Measurements from ENCODE around the gene DHRSX.

DHRSX gene

GRCh38 chrX:2501559-2502102, 855 bp upstream of the DHRSX start:
- H3K9me2 ChIP-seq (replicated peaks; ENCODE audit: control insufficient read depth, low read length), result no peaks in the 10 kb centered on the region
- peaks cover 29% of the 10 kb centered on the region for H3K36me3 ChIP-seq (ENCODE audit: control insufficient read depth, low read length)
- H3K9me3 ChIP-seq (ENCODE audit: control insufficient read depth, insufficient read depth, low read length), result no peaks in the 10 kb centered on the region
- no peak overlapping the region for H3K27ac ChIP-seq (ENCODE audit: low read depth, low read length)
- peak overlapping the region; percentile 61 for H3K4me2 ChIP-seq (ENCODE audit: low read length)
- H4K20me1 ChIP-seq (ENCODE audit: control insufficient read depth, insufficient read depth, low read depth, low read length), result 0 out of 2 replicates have a peak, but pooled peaks cover 3% of the 10 kb centered on the region
- H3K4me1 ChIP-seq (ENCODE audit: control insufficient read depth, low read length), result peaks cover 33% of the 10 kb centered on the region
- H3K4me3 ChIP-seq (ENCODE audit: low read length), result peak overlapping the region; percentile 89
- no peaks in the 10 kb centered on the region for H3K27me3 ChIP-seq (ENCODE audit: control insufficient read depth, low read length)
- H3K79me2 ChIP-seq (ENCODE audit: control insufficient read depth, low read length), result peaks cover 37% of the 10 kb centered on the region
- no peak for TF ChIP-seq EZH2phosphoT487 (IDR thresholded peaks at IDR 0.05; ENCODE audit: borderline replicate concordance, low read length)
- TF ChIP-seq, protein P1, sequence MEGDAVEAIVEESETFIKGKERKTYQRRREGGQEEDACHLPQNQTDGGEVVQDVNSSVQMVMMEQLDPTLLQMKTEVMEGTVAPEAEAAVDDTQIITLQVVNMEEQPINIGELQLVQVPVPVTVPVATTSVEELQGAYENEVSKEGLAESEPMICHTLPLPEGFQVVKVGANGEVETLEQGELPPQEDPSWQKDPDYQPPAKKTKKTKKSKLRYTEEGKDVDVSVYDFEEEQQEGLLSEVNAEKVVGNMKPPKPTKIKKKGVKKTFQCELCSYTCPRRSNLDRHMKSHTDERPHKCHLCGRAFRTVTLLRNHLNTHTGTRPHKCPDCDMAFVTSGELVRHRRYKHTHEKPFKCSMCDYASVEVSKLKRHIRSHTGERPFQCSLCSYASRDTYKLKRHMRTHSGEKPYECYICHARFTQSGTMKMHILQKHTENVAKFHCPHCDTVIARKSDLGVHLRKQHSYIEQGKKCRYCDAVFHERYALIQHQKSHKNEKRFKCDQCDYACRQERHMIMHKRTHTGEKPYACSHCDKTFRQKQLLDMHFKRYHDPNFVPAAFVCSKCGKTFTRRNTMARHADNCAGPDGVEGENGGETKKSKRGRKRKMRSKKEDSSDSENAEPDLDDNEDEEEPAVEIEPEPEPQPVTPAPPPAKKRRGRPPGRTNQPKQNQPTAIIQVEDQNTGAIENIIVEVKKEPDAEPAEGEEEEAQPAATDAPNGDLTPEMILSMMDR (IDR thresholded peaks at IDR 0.05; ENCODE audit: low read depth, low read length, poor library complexity, severe bottlenecking), result no peak
- peaks cover 7% of the 10 kb centered on the region for H3F3A ChIP-seq (ENCODE audit: control insufficient read depth, insufficient read depth)

GRCh38 chrX:2500091-2500802, 529 bp downstream of the DHRSX start:
- peak overlapping the region; percentile 45 for H3K27ac ChIP-seq (ENCODE audit: low read depth, low read length)
- TF ChIP-seq EZH2phosphoT487 (IDR thresholded peaks at IDR 0.05; ENCODE audit: borderline replicate concordance, low read length), result no peak
- TF ChIP-seq, protein P1 (IDR thresholded peaks at IDR 0.05; ENCODE audit: low read depth, low read length, poor library complexity, severe bottlenecking), result peak; percentile 43

GRCh38 chrX:2499507-2499906, 1.3 kb downstream of the DHRSX start:
- no peaks in the 10 kb centered on the region for H3K9me3 ChIP-seq (ENCODE audit: control insufficient read depth, insufficient read depth, low read length)
- H3K9me2 ChIP-seq (replicated peaks; ENCODE audit: control insufficient read depth, low read length), result no peaks in the 10 kb centered on the region
- H3K27me3 ChIP-seq (ENCODE audit: control insufficient read depth, low read length), result no peaks in the 10 kb centered on the region
- H3K4me3 ChIP-seq (ENCODE audit: low read length), result peak overlapping the region; percentile 89
- 0 out of 2 replicates have a peak, but pooled peaks cover 3% of the 10 kb centered on the region for H4K20me1 ChIP-seq (ENCODE audit: control insufficient read depth, insufficient read depth, low read depth, low read length)
- peaks cover 33% of the 10 kb centered on the region for H3K4me1 ChIP-seq (ENCODE audit: control insufficient read depth, low read length)
- H3K27ac ChIP-seq (ENCODE audit: low read depth, low read length), result peak overlapping the region; percentile 45
- H3K79me2 ChIP-seq (ENCODE audit: control insufficient read depth, low read length), result peaks cover 53% of the 10 kb centered on the region
- H3K36me3 ChIP-seq (ENCODE audit: control insufficient read depth, low read length), result peaks cover 41% of the 10 kb centered on the region
- peak overlapping the region; percentile 83 for H3K4me2 ChIP-seq (ENCODE audit: low read length)
- H3F3A ChIP-seq (ENCODE audit: control insufficient read depth, insufficient read depth), result peaks cover 7% of the 10 kb centered on the region
- TF ChIP-seq EZH2phosphoT487 (IDR thresholded peaks at IDR 0.05; ENCODE audit: borderline replicate concordance, low read length), result no peak
- TF ChIP-seq, protein P1 (IDR thresholded peaks at IDR 0.05; ENCODE audit: low read depth, low read length, poor library complexity, severe bottlenecking), result no peak

More at GRCh38 chrX:2500091-2500802, 529 bp downstream of the DHRSX start:
- Histone ChIP-seq H3K4me1 (ENCODE audit: control insufficient read depth, low read length) (peaks cover 33% of the 10 kb centered on the region), H3K4me2 (ENCODE audit: low read length) (peak overlapping the region; percentile 83), H3K4me3 (ENCODE audit: low read length) (peak overlapping the region; percentile 89), H3K9me3 (ENCODE audit: control insufficient read depth, insufficient read depth, low read length) (no peaks in the 10 kb centered on the region), H3K36me3 (ENCODE audit: control insufficient read depth, low read length) (peaks cover 41% of the 10 kb centered on the region), H3K79me2 (ENCODE audit: control insufficient read depth, low read length) (peaks cover 50% of the 10 kb centered on the region), H3K27me3 (ENCODE audit: control insufficient read depth, low read length) (no peaks in the 10 kb centered on the region), H3F3A (ENCODE audit: control insufficient read depth, insufficient read depth) (peaks cover 7% of the 10 kb centered on the region), H3K9me2 (replicated peaks; ENCODE audit: control insufficient read depth, low read length) (no peaks in the 10 kb centered on the region), H4K20me1 (ENCODE audit: control insufficient read depth, insufficient read depth, low read depth, low read length) (0 out of 2 replicates have a peak, but pooled peaks cover 3% of the 10 kb centered on the region)
